Fibroblast of lung (primary cell): Measurements from ENCODE around the gene LHFPL6. TPM values are rescaled to one million over a fixed set of nuclear protein-coding genes. Genes with fewer than 3 reads are reported as not detected.

Source experiments
- DNase-seq, 2 donors: peaks; one replicate each; pipeline versions ENCODE4 v3.0.0 to v3.0.0-alpha.2; 2010; ENCODE audit warnings: low read depth in 2 of 2
- H2AFZ ChIP-seq: 2 replicates; pipeline ENCODE4 v1.5.1; 2012; ENCODE audit warnings: low read length, control low read depth, inconsistent platforms
- H3K27ac ChIP-seq: 2 replicates; pipeline ENCODE4 v1.5.1; 2011; ENCODE audit warnings: low read length, control low read depth; ENCODE audit not compliant: insufficient read depth
- H3K27me3 ChIP-seq: 2 replicates; pipeline ENCODE4 v1.5.1; 2011; ENCODE audit warnings: mild to moderate bottlenecking, low read length; ENCODE audit not compliant: control insufficient read depth, insufficient read depth
- H3K36me3 ChIP-seq: 2 replicates; pipeline ENCODE4 v1.5.1; 2011; ENCODE audit warnings: low read length; ENCODE audit not compliant: control insufficient read depth, insufficient read depth
- H3K4me1 ChIP-seq: 2 replicates; pipeline ENCODE4 v1.5.1; 2011; ENCODE audit warnings: low read length; ENCODE audit not compliant: control insufficient read depth, insufficient read depth; ENCODE audit errors: extremely low read depth
- H3K4me2 ChIP-seq: 2 replicates; pipeline ENCODE4 v1.5.1; 2011; ENCODE audit warnings: low read length, control low read depth; ENCODE audit not compliant: insufficient read depth; ENCODE audit errors: extremely low read depth
- H3K4me3 ChIP-seq, 4 experiments: fragments of 200-600 bp in 1 of 4; sonication (generic) in 1 of 4; replicated peaks in 1 of 4; 2 replicates each; pipeline ENCODE4 v1.5.1; 2011 to 2016; ENCODE audit warnings: low read length in 4 of 4, low read depth in 3 of 4, mild to moderate bottlenecking in 3 of 4, control low read depth in 2 of 4, inconsistent platforms in 1 of 4, mixed read lengths in 1 of 4; ENCODE audit not compliant: insufficient read depth in 1 of 4; ENCODE audit errors: control extremely low read depth in 1 of 4
- H3K79me2 ChIP-seq: 2 replicates; pipeline ENCODE4 v1.5.1; 2012; ENCODE audit warnings: mild to moderate bottlenecking, low read length, inconsistent platforms; ENCODE audit not compliant: control insufficient read depth, insufficient read depth
- H3K9ac ChIP-seq: 2 replicates; pipeline ENCODE4 v1.5.1; 2011; ENCODE audit warnings: mild to moderate bottlenecking, low read length, control low read depth; ENCODE audit not compliant: insufficient read depth
- H3K9me3 ChIP-seq: 2 replicates; pipeline ENCODE4 v1.5.1; 2012; ENCODE audit warnings: low read depth, low read length; ENCODE audit not compliant: control insufficient read depth, insufficient read depth
- H4K20me1 ChIP-seq: 2 replicates; pipeline ENCODE4 v1.5.1; 2011; ENCODE audit warnings: low read length; ENCODE audit not compliant: control insufficient read depth, insufficient read depth; ENCODE audit errors: extremely low read depth
- EZH2 ChIP-seq: IDR thresholded peaks from 2 replicates; pipeline ENCODE4 v1.5.1; 2012; ENCODE audit warnings: low read length, control low read depth, mild to moderate bottlenecking; ENCODE audit errors: missing control alignments
- polyA plus RNA-seq, 2 donors: library from polyadenylated mRNA; depleted of rRNA in 1 of 2; stranded (reverse) in 1 of 2; unstranded in 1 of 2; fragments of >200 nt; gene quantifications; 2 replicates each; pipeline ENCODE4 v1.2.1, GENCODE V29; 2011 to 2012; ENCODE audit warnings: missing spikeins in 1 of 2
- total RNA-seq: library from RNA; depleted of rRNA; stranded (reverse); fragments of >200 nt; gene quantifications from 2 replicates; pipeline ENCODE4 v1.2.1, GENCODE V29; 2014
- TF ChIP-seq, protein P1 (sequence below), 2 donors: IDR thresholded peaks in 1 of 2; conservative IDR thresholded peaks in 1 of 2; 1 replicate in 1 of 2; 2 replicates in 1 of 2; pipeline ENCODE4 v1.5.1; 2011 to 2012; ENCODE audit warnings: low read length in 2 of 2, control low read depth in 1 of 2, inconsistent platforms in 1 of 2, low read depth in 1 of 2, mild to moderate bottlenecking in 1 of 2

LHFPL6 gene
- total and polyA plus RNA-seq, 2 donors (not counting 1 experiment from before 2014, with no cell fraction given): 42.4 to 86.8 TPM

DNA sequence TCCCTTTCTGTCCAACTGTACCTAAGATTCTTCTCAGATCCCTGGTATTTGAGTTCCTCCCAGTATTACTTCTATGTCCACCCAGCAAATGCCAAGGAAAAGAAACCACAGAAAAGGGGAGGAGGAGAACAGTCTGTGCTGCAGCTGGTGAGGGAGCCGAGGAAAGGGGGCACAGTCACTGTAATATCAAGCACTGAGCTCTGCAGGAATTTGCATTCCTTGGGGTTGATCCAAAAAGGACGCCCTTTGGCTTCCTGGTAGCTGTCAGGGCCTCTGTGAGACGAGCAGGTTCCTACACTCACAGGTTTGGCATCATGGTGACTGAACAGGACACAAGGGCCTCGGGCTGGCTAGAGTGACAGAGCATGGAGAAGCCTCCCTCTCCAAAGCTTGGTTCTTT is 291.4 kb downstream of the LHFPL6 start:
- Histone ChIP-seq H3K4me3 (no peak overlapping the region), H2AFZ (no peak overlapping the region), H3K36me3 (no peaks in the 10 kb centered on the region), H3K27me3 (peaks cover 3% of the 10 kb centered on the region), H3K9ac (no peak overlapping the region), H3K79me2 (no peaks in the 10 kb centered on the region), H3K9me3 (no peaks in the 10 kb centered on the region), H3K4me2 (no peak overlapping the region), H3K4me1 (peaks cover 2% of the 10 kb centered on the region), H4K20me1 (no peaks in the 10 kb centered on the region), H3K27ac (no peak overlapping the region)
- DNase-seq: peak; percentile 20 to 42
- no peak for TF ChIP-seq EZH2
- TF ChIP-seq, protein P1, sequence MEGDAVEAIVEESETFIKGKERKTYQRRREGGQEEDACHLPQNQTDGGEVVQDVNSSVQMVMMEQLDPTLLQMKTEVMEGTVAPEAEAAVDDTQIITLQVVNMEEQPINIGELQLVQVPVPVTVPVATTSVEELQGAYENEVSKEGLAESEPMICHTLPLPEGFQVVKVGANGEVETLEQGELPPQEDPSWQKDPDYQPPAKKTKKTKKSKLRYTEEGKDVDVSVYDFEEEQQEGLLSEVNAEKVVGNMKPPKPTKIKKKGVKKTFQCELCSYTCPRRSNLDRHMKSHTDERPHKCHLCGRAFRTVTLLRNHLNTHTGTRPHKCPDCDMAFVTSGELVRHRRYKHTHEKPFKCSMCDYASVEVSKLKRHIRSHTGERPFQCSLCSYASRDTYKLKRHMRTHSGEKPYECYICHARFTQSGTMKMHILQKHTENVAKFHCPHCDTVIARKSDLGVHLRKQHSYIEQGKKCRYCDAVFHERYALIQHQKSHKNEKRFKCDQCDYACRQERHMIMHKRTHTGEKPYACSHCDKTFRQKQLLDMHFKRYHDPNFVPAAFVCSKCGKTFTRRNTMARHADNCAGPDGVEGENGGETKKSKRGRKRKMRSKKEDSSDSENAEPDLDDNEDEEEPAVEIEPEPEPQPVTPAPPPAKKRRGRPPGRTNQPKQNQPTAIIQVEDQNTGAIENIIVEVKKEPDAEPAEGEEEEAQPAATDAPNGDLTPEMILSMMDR (conservative IDR thresholded peaks at IDR 0.05 in 1 of 2, IDR thresholded peaks at IDR 0.05 in 1 of 2; ENCODE audit: low read depth in 1 of 2, low read length in 2 of 2): no peak

DNA sequence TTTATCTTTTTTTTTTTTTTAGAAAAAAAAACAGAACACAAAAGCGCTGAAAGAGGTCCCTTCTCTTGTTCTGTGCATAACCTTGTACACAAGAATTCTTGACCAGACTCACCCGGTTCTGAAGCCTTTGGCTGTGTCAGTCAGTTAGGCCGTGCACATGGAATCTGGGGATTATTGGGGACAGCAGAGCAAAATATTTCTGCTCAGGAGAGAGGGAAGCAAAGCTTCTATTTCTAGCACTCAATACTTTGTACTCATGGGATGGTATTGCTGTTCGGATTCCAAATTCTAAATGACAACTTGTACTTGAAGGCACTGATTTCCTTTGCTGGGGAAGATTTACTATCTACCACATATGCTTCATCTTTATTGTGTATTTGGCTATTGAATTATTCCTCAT is 292.0 kb downstream of the LHFPL6 start:
- H3K9me3 ChIP-seq: no peaks in the 10 kb centered on the region
- H3K4me1 ChIP-seq: no peaks in the 10 kb centered on the region
- no peak for DNase-seq
- no peak overlapping the region for H3K4me3 ChIP-seq
- H3K9ac ChIP-seq: no peak overlapping the region
- H3K36me3 ChIP-seq: no peaks in the 10 kb centered on the region
- H4K20me1 ChIP-seq: no peaks in the 10 kb centered on the region
- no peak overlapping the region for H3K4me2 ChIP-seq
- H2AFZ ChIP-seq: no peak overlapping the region
- no peak overlapping the region for H3K27ac ChIP-seq
- no peaks in the 10 kb centered on the region for H3K79me2 ChIP-seq
- TF ChIP-seq, protein P1 (conservative IDR thresholded peaks at IDR 0.05 in 1 of 2, IDR thresholded peaks at IDR 0.05 in 1 of 2; ENCODE audit: low read depth in 1 of 2, low read length in 2 of 2): no peak
- no peak for TF ChIP-seq EZH2
- peaks cover 3% of the 10 kb centered on the region for H3K27me3 ChIP-seq

DNA sequence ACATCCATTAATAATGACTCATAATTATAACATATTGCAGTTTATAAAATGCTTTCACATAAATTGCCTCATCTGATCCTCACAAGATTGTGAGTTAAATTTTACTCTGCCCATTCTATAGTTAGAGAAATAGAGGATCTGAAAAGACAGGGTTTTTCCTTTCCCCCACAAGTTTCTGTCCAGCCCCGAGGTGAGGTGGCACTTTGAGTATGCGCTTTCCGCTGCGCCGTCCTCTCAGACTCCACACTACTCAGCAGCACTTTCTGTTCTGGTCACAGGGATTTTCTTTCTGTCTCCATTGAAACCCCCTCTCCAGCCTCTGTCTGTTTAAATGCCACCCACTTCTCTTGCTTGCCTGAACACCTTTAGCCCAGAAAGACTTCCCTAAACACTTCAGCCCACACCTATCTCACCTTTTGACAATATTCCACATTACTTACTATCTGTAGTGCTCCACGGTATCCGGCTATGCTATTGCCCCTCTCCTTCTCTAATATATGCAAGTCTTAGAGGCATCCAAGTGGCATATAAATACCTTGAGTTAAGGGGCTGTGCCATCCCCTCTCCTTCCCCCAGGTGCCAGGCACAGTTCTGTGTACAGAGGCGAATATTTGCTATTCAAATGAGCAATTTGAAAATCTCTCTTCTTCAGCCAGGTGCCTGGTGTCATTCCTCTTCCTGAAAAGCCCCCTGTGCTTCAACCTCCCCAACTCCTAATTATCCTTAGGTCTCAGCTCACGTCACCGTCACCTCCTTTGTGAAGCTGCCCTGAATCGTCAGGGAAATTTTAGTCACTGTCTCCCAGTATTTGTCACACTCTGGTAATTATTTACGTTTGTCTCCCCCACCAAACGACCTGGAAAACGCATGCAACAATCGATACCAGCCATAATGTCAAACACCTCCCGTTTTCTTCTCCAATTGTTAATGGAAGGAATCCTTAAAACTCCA is 296.1 kb downstream of the LHFPL6 start:
- no peak overlapping the region for H3K27ac ChIP-seq
- no peak for DNase-seq
- H3K27me3 ChIP-seq: peaks cover 3% of the 10 kb centered on the region
- no peaks in the 10 kb centered on the region for H4K20me1 ChIP-seq
- no peak overlapping the region for H2AFZ ChIP-seq
- no peaks in the 10 kb centered on the region for H3K4me1 ChIP-seq
- H3K4me2 ChIP-seq: no peak overlapping the region
- H3K9me3 ChIP-seq: no peaks in the 10 kb centered on the region
- no peak overlapping the region for H3K9ac ChIP-seq
- no peak for TF ChIP-seq EZH2
- TF ChIP-seq, protein P1 (conservative IDR thresholded peaks at IDR 0.05 in 1 of 2, IDR thresholded peaks at IDR 0.05 in 1 of 2; ENCODE audit: low read depth in 1 of 2, low read length in 2 of 2): no peak
- no peaks in the 10 kb centered on the region for H3K79me2 ChIP-seq
- no peaks in the 10 kb centered on the region for H3K36me3 ChIP-seq
- no peak overlapping the region for H3K4me3 ChIP-seq
